GM21390 (cell line): Measurements from ENCODE around the gene PALD1.
A peak's percentile ranks its signal among the peaks of the same experiment; 100 is the strongest.
"Not testable (repeated sequence)": the region's sequence is repeated elsewhere in the genome, so short reads cannot be mapped to it uniquely, and the experiment has no call there.

Source experiments
- ATAC-seq: cut with Tn5 transposase; IDR thresholded peaks from one replicate; pipeline ENCODE4 v1.9.1; 2021; ENCODE audit not compliant: unreplicated experiment

The PALD1 gene

GRCh38 chr10:70568781-70569495, 90.4 kb downstream of the PALD1 start:
- no peak for ATAC-seq

- ATAC-seq, result no peak
These were observed 92.7 kb downstream of the PALD1 start for GRCh38 chr10:70571236-70571635.

GRCh38 chr10:70571636-70572439, 93.3 kb downstream of the PALD1 start:
- no peak for ATAC-seq

GRCh38 chr10:70573599-70574506, 95.3 kb downstream of the PALD1 start:
- ATAC-seq, result no peak

GRCh38 chr10:70575486-70575873, 96.9 kb downstream of the PALD1 start:
- ATAC-seq, result no peak

- peak; percentile 50 for ATAC-seq
These were observed 97.6 kb downstream of the PALD1 start for GRCh38 chr10:70575874-70576802.

GRCh38 chr10:70576803-70577517, 98.4 kb downstream of the PALD1 start:
- ATAC-seq, result no peak

- ATAC-seq, result peak; percentile 51
These were observed 99.9 kb downstream of the PALD1 start for GRCh38 chr10:70578371-70578947.

GRCh38 chr10:70579234-70580002, 100.9 kb downstream of the PALD1 start:
- ATAC-seq, result no peak

- ATAC-seq, result not testable (repeated sequence)
These were observed 102.6 kb downstream of the PALD1 start for GRCh38 chr10:70581176-70581575.

GRCh38 chr10:70582793-70583668, 104.5 kb downstream of the PALD1 start:
- no peak for ATAC-seq

- no peak for ATAC-seq
These were observed 105.1 kb downstream of the PALD1 start for GRCh38 chr10:70583669-70584037.

- ATAC-seq, result no peak
These were observed 105.8 kb downstream of the PALD1 start for GRCh38 chr10:70584366-70584765.

GRCh38 chr10:70584909-70585544, 106.5 kb downstream of the PALD1 start:
- no peak for ATAC-seq

GRCh38 chr10:70585578-70586169, 107.1 kb downstream of the PALD1 start:
- no peak for ATAC-seq

GRCh38 chr10:70586348-70586930, 107.9 kb downstream of the PALD1 start:
- ATAC-seq, result no peak
